NCI-H2081 treated with DMSO at 0.1 percent for 48 hours (cell line): Measurements from ENCODE around the gene MOV10L1.
"Not testable (repeated sequence)": the region's sequence is repeated elsewhere in the genome, so short reads cannot be mapped to it uniquely, and the experiment has no call there.

Experiments used
- DNase-seq: peaks from one replicate; lab custom pipeline; 2025; lab: John Stamatoyannopoulos, UW

Gene MOV10L1

DNA sequence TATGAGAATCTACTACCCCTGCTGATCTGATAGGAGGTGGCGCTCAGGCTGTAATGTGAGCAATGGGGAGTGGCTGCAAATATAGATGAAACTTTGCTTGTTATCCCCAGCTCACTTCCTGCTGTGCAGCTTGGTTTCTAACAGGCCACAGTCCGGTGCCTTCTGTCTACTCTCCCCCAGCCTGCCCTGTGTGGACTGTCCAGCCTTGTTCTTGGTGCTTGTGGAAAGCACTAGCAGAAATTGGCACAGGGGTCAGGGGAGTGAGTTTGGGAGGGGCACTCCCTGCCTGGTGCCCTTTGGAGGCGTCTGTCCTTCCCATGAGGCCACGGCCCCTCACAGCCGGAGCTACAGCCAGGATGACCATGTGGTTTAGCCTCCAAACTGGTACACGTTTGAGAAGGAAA, 14.3 kb downstream of the MOV10L1 start:
- no peak for DNase-seq

DNA sequence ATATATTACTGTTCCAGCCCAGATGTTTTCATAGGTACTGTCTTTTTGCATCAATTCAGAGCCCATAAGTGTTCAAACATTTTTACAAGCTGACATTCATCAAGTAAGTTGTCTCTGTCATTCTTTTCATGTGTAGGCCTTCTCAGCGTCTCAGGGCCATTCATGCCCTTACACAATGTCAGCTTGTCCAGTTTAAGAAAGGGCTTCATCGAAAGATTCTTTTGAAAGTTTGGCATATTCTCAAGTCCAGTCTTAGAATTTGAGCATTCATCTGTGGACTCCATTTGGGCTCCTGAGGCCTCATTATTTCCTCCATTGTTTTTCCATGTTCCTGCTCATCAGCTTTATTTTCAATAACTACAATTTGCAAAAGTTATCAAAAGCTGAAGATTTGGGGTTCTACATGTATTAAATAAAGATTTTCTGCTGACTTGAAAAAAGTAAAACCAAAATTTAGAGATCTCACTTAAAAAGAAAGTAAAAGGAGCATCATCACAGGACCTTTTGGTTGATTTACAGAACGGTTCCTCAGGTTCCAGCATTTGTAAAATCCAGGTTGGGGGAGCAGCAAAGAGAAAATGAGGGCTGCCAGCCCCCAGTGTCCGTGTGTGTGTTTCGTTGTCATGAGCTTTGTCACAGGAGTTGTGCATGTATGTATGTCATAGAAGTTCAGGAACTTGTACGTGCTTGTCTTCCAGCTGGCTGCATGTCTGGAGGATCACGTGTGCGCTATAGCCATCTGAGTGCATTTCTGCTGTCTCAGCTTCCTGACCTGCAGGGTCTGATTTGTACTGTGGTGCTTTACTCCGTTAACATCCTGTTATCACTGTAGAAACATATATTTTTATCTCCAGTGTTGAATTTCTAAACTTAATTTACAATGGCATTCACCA, 15.6 kb downstream of the MOV10L1 start:
- DNase-seq: no peak

DNA sequence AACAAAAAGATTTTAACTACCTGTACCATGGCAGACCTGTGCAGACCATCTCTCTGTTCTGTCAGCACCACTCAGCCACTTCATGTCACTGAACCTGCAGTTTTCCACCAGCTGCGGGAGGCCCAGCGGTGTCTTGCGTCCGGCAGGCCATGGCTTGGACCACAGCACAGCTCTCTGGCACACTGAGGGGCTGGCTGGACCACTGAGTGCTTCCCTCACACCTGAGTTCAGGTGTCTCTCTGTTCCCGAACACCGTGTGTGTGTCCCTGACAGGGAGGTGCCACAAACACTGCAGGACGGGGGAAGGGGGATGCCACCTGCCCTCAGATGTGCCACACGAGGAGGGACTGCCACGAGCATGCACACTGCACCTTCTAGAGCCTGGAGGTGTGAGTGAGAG, 17.7 kb downstream of the MOV10L1 start:
- no peak for DNase-seq

DNA sequence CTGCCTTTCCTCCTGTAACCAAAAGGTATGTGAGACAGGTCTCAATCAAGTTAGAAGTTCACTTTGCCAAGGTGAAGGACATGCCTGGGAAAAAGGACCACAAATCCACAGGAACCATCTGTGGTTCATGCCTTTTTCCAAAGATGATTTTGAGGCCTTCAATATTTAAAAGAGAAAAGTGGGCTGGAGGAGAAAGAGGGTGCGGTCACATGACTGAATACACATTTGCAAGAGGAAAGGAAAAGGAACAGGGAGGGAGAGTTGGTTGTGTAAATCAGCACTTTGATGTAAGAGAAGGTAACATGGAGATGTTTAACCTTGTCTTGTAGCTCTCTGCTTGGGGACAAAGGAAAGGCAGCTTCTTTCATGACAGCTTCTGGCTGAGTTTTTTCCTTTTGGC, 21.2 kb downstream of the MOV10L1 start:
- DNase-seq: no peak

DNA sequence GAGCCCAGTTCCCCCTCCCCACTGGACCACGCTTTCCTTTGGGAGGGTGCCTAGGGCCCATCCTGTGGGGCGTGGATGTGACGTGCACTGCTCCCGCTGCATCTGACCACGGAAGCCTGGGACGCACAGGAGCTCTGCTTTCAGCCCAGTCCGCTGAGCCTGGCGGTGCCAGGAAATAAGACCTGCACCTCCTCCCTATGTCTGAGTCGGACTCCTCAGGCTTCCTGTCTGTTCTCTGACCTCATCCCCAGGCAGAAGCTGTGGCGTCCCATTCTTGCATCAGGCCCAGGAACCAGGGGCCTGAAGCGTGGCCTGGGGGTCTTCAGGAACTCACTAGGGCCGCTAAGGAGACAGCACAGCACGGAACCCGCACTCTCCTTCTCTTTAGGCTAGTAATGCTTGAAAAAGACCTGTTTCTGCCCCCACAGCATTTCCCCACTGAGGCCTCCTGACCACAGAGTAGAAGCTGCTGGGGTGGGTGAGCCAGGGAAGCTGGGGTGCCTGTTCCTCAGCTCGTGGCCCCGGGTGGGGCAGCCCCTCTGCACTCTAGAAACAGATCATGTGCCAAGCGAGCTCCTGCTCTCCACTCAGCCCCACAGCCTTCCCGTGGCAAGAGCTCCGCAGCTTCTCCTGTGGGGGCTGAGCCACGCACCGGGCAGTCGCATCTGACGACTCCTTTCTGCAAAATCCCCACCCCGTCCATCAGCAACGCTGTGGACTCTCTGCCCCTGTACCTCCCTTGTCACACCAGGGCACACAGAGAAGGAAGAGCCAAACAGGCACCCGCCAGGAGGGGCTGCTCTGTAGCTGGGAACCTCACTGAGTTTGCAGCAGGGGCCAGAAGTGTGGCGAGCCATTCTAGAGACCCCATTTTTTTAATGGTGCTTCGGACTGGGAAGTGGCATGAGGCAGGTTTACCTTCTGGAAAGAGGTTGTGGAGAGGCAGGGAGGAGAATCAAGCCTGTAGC, 22.6 kb downstream of the MOV10L1 start:
- DNase-seq: no peak

DNA sequence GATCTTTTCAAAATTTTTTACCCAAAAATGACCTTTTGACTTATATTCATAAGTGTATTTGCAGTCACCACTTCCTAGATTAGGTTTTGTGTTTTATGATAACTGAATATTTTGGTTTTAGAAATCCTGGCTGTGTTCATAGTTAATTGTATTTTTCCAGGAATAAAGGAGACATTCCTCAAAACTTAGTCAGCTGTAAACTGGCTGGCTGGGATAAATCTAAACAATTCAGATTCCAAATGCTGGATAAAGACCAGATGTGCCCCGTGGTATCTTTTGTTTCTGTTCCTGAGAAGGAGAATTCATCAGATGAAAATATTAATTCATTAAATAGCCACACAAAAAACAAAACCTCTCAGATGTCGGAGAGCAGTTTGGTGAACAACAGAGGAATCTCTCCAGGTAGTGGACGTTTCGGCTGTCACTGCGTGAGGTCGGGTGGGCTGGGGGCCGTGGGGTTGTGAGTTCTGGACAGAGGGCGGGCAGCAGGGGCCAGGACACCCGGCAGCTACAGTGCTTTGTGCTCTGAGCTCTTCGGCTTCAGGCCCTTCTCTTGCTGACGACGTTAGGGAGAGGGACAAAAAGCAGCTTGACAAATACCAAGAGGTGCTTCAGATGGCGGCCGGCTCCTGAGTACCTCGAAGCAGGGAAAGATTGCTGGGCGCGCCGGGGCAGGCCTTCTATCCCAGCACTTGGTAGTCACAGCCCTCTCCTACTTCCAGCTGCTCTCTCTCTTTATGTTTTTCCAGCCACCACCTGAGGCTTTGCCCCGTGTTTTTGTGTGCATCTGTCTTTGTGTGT, 24.6 kb downstream of the MOV10L1 start:
- no peak for DNase-seq

DNA sequence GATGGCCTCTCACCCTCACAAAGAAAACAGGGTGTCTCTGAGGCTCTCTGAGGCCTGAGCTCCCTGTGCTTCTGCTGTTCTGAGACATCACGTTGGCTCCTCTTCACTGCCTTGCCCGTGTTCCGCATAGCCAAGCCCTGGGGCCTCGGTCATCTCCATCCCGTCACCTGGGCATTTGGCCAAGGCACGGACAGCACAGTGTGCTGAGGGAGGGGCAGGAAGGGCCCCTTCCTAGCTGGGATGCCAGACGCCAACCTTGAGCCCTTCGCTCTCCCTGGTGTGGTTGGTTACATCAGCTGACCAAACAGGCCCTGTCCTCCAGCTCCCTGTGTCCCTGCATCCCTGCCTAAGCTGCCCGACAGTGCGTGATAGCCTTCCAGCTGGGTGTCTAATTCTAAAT, 25.9 kb downstream of the MOV10L1 start:
- no peak for DNase-seq

- no peak for DNase-seq
These were observed 27.5 kb downstream of the MOV10L1 start for GRCh38 chr22:50117168-50117762.

- DNase-seq: no peak
These were observed 28.3 kb downstream of the MOV10L1 start for GRCh38 chr22:50118129-50118528.

- no peak for DNase-seq
These were observed 28.9 kb downstream of the MOV10L1 start for GRCh38 chr22:50118557-50119168.

DNA sequence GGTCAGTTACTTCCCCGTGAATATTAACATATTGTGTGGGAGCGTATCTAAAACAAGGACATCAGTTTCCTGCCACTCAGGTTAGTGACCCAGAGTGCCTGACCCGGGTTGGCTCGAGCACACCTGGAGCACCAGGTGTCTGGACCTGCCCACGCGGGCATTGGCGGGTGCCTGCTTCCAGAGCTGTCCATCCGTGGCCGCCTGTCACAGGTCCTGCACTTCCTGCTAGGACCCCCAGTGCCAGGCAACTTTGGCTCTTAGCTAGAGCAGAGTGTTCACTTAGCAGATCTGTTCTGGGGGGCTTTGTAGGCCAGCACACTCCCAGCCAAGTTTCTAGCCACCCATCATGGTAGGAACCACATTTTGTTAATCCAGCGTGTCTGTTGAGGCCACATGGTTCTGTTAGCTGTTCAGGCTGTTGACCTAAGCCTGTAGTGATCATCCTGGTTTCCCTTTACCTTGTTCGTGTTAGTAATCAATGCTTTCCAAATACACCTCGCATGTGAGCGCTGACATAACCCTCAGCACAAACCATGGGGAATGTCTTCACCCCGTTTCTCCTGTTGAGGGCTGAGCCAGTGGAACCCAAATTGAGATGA, 29.5 kb downstream of the MOV10L1 start:
- DNase-seq: no peak

DNA sequence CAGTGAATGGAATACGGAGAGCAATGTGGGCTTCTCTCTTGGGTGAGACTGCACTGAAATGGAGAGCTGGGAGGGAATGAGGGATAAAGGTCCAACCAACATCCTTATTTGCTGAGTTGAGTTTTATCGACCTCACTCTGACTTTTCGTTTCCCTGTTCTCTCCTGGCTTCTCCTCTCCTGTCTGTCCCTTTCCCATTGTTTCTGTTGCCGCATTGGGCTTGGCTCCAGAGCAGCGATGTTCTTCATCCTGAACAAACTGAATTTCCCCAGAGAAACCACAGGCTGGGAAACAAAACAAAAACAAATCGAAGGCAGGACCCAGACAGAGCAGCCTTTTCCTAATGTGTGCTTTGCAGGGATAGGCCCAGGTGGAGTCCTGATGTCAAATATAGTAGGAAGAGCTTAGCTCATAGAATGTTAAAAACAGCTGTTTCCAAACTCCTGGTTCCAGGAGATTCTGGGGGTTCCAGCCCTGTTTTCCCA, 30.0 kb downstream of the MOV10L1 start:
- DNase-seq: no peak

DNA sequence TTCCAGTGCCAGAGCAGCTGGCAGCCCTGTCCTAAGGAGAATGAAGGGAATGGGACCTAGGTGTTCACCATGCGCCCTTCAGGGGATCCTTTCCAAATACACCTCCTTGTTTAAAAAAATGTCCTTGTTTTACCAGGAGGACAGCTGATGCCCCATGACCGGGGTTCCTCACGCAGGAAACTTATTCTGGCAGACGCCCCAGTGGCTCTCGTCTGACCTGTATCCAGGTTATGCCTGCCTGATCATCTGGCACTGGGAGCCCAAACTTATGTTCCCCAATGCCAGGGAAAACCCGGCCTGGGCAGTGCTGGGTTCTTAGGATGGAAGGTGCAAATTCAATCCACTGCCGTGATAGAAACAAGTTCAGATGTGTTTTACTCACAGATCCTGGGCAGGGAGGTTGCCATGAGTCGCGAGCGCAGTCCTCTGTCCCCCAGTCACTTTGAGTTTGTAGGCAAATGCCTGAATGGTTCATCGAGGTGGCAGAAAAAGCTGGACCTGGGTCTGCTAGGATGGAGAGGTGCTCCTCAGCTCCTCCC, 31.5 kb downstream of the MOV10L1 start:
- no peak for DNase-seq

DNA sequence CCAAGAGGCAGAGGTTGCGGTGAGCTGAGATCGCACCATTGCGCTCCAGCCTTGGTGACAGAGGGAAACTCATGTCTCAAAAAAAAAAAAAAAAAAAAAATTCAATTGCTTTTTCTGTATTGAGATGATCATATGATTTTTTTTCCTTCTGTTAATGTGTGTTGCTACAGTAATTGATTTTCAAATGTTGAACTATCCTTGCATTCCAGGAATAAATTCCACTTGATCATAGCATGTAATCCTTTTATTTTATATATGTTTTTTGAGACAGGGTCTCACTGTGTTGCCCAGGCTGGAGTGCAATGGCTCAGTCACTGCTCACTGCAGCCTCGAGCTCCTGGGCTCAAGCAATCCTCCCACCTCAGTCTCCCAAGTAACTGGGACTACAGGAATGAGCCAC, 33.3 kb downstream of the MOV10L1 start:
- DNase-seq: no peak

GRCh38 chr22:50125029-50125428, 35.2 kb downstream of the MOV10L1 start:
- DNase-seq: no peak

- DNase-seq: no peak
These were observed 39.4 kb downstream of the MOV10L1 start for GRCh38 chr22:50129121-50129736.

GRCh38 chr22:50131894-50132293, 42.1 kb downstream of the MOV10L1 start:
- DNase-seq: no peak

DNA sequence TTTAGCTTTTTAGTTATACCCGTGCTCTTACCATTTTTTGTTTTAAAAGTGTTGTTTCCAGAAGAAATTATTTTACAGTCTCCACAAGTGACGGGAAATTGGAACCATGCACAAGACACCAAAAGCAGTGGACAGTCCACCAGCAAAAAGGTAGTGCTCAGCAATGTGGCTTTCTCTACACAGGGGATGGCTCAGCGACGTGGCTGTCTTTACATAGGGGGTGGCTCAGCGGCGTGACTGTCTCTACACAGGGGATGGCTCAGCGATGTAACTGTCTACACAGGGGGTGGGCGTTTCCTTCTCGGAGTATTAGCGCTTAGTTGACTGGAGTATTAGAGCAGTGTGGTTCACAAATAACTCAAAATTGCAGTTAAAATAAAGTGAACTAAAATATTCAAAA, 44.7 kb downstream of the MOV10L1 start:
- no peak for DNase-seq

DNA sequence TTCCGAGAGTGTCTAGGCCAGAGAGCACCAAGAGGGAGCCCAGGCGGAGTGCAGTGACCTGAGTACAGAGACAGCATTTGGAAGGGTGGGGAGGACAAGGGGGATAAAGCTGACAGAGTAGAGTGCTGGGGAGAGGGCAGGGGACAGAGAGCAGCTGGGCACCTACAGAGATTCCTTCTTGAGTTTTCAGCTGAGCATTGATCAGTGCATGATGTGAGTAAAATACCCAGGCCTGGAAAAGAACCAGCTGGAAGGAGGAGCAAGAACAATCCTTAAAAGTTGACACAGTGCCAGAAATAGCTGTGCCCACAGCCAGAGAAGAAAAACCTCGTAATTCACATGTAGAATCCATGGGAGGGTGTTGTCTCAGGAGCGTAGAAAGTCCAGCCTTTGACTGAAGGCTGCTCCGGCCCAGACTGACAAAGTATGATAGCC, 46.8 kb downstream of the MOV10L1 start:
- no peak for DNase-seq

DNA sequence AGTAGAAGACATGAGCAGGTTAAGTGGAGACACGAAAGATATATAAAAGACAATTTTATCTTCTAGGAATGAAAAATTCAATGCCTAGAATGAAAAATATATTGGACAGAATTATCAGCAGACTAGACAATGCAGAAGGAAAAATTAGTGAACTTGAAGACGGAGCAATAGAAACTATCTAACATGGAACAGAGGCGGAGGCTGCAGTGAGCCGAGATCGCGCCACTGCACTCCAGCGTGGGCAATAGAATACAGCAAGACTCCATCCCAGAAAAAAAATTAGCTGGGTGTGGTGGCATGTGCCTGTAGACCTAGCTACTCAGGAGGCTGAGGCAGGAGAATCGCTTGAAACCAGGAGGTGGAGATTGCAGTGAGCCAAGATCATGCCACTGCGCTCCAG, 47.5 kb downstream of the MOV10L1 start:
- DNase-seq: not testable (repeated sequence)
